ENCODE data around the gene POLR3H.

DNA sequence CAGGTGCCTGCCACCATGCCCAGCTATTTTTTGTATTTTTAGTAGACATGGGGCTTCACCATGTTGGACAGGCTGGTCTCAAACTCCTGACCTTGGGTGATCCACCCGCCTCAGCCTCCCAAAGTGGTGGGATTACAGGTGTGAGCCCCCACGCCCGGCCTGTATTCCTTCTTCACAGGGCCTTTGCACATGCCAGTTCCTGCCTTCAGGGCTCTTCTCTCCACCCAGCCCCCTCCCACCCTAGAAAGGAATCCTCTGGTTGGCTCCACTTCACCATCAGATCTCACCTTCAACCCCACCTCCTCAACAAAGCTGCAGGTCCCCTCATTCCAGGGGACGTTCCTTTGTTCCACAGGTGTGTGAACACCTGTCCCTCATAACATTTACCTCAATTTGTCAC is 2.0 kb downstream of the POLR3H start:
- TF ChIP-seq, protein P1, sequence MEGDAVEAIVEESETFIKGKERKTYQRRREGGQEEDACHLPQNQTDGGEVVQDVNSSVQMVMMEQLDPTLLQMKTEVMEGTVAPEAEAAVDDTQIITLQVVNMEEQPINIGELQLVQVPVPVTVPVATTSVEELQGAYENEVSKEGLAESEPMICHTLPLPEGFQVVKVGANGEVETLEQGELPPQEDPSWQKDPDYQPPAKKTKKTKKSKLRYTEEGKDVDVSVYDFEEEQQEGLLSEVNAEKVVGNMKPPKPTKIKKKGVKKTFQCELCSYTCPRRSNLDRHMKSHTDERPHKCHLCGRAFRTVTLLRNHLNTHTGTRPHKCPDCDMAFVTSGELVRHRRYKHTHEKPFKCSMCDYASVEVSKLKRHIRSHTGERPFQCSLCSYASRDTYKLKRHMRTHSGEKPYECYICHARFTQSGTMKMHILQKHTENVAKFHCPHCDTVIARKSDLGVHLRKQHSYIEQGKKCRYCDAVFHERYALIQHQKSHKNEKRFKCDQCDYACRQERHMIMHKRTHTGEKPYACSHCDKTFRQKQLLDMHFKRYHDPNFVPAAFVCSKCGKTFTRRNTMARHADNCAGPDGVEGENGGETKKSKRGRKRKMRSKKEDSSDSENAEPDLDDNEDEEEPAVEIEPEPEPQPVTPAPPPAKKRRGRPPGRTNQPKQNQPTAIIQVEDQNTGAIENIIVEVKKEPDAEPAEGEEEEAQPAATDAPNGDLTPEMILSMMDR (conservative IDR thresholded peaks at IDR 0.05; ENCODE audit: low read length) = no peak
- no peak for TF ChIP-seq EZH2phosphoT487 (IDR thresholded peaks at IDR 0.05; ENCODE audit: borderline replicate concordance)
